Measurements from ENCODE around the gene AGBL4.
"Not testable (repeated sequence)": the region's sequence is repeated elsewhere in the genome, so short reads cannot be mapped to it uniquely, and the experiment has no call there.

Gene AGBL4

DNA sequence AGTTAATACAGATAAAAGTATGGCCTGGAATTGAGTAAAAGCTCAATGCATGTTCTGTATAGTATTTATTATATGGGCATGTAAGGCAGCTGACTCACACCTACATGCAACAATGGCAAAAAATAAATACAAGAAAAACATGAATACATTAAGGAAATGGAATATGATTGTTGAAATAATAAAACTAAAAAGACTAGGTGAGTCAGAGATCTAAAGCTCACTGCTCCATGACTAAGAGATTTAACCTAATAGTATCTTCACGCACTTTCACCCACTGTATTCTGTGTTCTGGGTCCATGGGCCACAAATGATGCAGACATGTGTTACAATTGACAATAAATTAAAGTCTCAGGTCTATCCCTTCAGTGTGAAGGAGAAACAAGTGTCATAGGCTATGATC lies 607.0 kb downstream of the AGBL4 start:
- DNase-seq, result no peak

DNA sequence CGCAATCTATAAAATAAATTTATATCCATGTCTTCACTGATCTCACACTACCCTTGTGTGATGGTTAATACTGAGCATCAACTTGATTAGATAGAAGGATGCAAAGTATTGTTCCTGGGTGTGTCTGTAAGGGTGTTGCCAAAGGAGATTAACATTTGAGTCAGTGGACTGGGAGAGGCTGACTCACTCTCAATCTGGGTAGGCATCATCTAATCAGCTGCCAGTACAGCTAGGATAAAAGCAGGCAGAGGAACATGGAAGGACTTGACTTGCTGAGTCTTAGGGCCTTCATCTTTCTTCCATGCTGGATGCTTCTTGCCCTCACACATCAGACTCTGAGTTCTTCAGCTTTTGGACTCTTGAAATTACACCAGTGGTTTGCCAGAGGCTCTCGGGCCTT lies 615.4 kb downstream of the AGBL4 start:
- no peak for DNase-seq

DNA sequence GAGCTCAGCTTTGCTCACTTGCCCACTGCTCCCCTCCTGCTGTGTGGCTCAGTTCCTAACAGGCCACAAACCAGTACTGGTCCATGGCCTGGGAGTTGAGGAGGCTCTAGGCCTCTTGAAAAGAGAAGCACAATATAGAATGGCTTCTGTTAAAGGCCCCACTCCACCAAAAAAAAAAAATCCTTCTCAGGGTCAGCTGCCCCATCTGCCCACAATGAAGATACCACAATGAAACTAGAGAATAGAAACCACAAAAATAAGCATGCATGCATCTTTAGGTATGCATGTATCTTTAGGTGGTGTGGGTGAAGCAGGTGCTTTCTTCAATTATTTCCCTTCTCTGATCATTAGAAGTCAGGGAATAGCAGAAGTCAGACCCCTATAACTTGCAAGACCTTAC lies 626.7 kb downstream of the AGBL4 start:
- no peak for DNase-seq

DNA sequence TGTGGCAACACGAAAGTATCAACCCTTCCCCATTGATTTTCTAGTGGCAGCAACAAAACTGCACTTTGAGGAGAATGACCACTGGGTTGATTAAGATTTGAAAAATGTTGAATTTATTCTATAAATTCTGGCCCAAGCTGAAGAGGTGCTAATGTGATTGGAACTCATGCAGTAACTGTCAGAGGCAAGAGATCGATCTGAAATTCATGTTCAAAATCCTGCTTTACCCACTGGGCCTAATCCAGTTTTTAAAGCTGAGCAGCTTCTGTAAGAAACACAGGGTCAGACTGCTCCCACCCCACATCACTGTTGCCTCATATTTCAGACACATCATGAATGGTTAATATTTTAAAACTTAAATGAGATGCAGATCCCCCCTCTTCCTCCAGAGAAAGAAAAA lies 629.6 kb downstream of the AGBL4 start:
- no peak for DNase-seq

DNA sequence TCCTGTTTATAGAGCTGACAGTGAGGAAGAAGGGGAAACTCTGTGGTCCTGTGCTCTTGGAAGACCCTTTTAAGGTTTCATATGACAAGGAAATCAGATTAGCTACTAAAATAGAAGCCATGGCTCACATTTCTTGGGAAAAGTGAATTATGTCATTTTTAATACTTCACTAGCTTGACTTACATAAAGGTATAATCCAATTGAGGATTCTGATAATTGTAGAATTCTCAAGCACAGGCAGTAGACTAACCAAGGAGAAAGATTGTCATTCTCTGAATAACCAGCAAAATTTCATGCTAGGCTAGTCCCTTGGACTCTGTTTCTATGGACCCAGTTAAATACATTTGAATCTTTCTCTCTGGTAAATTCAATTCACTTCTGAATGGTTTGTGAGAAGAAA lies 634.1 kb downstream of the AGBL4 start:
- DNase-seq, result no peak

DNA sequence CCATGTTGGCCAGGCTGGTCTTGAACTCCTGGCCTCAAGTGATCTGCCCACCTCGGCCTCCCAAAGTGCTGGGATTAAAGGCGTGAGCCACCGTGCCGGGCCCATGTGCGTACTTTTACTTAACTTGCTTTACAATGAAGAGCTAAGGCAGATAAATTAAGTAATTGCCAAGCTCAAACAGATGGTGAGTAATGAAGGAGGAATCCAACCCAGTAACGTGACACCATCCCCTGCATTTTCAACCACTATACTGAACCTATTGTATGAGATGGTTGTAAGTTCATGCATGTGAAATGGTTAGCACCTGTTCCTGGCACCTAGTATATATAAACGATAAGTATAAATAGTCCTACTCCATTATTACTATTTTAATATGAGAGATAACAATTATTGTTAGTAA lies 659.1 kb downstream of the AGBL4 start:
- no peak for DNase-seq

DNA sequence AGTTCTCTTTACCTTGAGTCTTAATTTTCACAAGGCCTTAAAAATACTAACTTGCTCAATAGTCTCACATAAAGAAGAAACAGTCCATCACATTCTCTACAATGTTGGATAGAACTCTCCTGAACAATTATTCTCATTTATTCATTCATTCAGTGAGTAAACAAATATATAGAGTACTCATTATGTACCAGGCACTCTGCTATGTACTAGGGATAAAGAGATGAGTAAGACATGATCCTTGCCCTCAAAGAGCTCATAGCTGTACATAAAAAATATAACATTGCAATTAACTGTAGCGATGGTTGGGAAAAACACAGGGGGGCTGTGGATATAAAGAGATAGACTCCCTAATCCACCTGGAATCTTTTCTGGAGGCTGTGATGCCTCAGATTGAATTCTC lies 660.1 kb downstream of the AGBL4 start:
- DNase-seq, result no peak

DNA sequence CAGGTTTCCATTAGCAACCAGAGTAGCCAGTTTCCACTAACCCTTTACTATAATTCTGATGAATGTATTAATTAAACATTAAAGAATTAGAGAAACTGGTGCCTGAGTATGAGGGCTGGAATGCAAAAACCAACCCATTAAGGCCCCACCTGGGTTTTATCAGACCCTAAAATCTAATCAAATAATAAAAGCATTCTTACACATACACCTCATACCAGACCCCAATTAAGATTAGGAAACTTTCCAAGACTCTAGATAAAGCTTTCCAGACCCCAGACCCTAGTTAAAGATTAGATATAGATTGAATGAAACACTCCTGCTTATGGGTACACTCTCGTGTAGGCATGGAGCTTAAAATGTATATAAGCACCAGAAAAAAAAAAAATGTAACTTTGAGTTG lies 665.7 kb downstream of the AGBL4 start:
- no peak for DNase-seq

DNA sequence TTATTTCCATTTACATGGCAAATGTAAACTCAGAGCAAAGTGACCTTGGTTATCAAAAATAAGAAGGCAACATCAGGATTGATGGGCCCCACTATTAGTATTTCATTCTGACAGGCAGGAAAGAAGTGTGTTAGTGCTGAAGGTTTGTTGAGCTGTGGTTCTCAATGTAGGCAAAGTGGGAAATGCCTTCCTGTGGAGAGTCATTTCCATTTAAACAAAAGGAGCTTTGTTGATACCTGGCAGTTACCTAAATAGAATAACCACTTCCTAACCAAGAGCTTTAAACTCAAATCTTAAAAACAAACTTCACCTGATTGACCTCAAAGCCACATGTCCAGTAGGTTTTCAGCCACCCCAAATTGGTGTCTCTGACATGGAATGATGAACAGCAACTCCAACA lies 667.2 kb downstream of the AGBL4 start:
- no peak for DNase-seq

DNA sequence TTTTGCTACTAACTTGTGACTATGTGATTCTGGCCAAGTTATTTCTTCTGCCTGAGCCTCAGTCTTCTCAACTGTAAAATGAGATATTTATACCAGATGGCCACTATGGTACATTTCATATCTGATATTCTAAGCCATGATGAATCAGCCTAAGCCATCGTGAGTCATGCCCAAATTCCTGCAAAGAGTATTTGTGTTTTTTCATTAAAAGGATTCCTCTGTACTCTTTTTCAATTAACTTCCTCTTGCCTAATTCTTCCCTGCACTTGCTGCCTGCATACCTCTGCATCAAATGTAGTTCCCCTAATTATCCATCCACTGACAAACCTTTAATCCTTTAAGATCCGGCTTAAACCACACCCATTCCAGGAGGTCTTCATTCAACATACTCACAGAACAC lies 672.0 kb downstream of the AGBL4 start:
- no peak for DNase-seq

DNA sequence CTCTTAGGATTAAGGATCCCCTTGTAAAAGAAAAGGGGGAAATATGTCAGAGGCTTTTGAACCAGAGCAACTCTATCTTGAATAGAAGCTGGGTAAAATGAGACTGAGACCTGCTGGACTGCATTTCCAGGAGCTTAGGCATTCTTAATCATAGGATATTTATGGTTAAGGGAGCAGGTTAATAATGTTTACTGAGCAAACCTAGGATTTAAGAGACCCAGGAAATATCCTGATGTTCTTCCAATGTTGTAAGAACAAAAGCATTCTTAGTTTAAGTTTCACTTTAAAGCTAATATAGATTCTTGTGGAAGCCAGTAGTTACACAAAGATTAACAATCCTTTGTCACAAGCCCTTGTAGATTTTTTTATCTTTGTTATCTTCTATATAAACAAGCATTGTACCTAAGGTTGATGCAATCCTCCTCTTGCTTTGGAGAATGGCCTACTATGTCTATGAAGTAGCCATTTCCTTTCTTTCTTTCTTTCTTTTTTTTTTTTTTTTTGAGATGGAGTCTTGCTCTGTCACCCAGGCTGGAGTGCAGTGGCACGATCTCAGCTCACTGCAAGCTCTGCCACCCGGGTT lies 676.9 kb downstream of the AGBL4 start:
- no peak for DNase-seq

DNA sequence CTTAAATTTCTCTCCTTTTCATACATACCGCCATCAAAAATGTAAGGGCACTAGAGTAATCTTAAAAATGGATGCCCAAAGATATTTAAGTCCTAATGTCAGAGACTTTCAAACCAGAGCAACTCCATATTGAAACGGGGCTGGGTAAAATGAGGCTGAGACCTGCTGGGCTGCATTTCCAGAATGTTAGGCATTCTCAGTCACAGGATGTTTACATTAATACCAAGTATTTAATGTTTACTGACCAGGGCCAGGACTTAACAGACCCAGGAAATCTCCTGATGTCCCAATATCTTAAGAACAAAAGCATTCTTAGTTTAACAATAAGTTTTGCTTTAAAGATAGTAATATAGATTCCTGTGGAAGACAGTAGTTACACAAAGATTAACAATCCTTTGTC lies 683.2 kb downstream of the AGBL4 start:
- no peak for DNase-seq

DNA sequence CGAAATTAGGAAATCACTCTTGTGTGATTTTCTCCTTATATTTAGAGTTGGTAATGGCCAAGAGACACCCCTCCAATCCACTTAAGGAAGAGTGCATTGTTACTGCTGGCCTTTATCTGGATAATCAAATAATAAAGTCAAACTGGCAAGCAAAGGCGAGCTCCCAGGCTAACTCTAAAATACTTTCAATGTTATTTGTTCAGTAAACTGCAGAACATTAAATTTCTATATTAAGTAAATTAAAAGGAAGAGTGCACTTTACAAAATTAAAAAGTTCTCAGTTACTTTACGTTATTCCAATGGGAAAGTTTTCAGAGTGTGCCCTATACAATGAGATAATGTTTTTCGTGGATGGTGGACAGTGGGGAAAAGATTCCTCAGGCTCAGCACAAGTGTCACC lies 684.7 kb downstream of the AGBL4 start:
- DNase-seq, result no peak

DNA sequence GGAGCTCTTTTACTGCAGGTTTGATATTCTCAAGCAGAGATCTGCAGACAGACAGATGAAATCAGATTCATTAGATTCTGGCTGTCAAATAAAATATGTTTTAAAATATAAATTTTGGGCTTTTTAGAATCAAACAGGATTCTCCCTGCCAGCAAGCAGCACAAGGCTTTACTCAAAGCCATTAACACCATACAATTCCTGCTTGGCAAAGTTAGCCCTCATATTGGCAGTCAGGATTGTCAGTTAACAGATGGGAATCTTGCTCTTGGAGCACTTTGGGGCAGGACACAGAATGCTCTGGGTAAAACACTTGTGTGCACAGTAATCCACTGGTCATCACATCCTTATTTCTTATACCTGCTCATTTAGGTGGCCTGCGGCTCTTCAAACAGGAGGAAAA lies 686.5 kb downstream of the AGBL4 start:
- no peak for DNase-seq

DNA sequence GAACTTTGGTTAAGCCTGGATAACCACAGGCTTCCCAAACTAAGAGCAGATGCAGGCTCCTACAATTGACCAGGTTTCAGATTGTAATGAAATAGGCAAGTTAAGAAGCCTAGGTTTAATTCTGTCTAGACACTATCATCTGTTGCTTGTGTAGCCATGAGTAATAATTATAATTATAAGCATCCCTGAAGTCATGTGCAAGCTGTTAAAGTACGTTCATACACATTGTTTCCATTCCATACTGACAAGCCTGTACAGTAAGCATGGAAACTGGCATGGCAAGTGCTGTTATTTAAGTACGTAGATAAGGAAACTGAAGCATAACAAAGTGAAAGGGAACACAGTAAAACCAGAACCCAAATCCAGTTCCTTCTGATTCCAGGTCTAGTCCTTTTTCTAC lies 689.8 kb downstream of the AGBL4 start:
- DNase-seq, result no peak

DNA sequence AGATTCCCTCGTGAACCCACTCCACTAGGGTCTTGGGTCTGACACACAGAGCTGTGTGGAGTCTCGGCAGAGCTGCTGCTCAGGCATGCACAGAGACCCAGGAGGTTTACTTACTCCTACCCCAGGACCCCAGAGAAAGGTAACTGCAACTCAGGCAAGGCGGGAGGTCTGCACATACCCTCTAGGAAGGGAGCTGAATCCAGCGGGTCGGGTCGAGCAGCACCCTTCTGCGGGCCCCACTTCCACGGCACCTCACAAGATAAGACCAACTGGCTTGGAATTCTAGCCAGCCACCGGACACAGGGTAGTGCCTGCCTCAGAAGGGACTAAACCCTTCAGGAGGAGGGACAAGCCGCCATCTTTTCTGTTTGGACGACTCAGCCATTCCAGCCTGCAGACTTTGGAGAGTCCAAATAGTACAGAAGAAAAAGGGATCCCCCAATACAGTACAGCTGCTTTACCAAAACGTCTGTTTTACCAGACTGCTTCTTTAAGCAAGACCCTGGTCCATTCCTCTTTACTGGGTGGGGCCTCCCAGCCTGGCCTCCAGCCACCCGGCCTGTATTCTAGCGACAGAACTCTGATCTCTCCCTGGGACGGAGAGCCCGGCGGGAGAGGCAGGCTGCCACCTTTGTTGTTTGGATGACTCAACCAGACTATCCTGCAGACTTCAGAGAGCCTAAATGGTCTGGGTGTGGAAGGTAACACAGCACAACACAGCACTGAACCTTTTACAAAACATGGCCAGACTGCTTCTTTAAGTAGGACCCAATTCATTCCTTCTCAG lies 692.5 kb downstream of the AGBL4 start:
- DNase-seq, result no peak

DNA sequence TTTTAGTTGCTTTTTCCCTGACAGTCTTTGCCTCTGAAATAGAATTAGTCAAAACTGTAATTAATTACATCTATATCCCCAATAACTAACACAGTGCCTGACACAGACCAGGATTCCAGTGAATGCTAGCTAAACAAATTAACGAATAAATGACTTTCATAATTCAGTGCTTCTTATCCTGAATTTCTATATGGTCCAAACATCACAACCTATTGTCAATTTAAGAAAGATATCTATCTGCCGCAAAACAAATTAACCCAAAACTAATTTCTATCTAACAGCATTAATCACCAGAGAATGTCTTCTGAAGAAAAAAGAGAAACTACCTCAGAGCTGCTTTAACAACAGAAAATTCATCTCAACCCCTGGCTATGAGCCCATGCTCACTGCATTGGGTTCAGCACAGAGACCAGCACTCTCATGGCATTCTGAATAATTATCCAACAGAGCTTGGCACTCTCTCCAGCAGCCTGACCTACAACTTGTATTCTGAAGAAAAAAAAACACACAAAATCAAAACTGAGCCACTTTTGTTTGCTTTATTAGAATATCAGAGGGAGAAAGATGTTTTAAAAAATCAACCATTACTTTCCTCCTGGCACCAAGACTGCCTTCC lies 699.7 kb downstream of the AGBL4 start:
- DNase-seq, result no peak

DNA sequence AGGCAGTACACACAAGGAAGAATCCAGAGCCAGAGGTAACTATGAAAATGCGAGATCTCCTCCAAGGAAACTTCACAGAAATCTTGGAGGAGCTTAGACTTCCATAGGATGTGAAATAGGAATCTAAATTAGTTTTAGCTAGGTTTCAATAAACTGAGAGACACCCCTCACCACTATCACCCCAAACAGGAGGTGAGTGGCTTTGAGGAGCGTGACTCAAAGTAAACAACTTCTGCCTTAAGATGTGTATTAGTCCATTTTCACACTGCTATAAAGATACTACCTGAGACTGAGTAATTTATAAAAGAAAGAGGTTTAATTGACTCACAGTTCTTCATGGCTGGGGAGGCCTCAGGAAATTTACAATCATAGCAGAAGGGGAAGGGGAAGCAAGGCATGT lies 703.3 kb downstream of the AGBL4 start:
- not testable (repeated sequence) for DNase-seq

DNA sequence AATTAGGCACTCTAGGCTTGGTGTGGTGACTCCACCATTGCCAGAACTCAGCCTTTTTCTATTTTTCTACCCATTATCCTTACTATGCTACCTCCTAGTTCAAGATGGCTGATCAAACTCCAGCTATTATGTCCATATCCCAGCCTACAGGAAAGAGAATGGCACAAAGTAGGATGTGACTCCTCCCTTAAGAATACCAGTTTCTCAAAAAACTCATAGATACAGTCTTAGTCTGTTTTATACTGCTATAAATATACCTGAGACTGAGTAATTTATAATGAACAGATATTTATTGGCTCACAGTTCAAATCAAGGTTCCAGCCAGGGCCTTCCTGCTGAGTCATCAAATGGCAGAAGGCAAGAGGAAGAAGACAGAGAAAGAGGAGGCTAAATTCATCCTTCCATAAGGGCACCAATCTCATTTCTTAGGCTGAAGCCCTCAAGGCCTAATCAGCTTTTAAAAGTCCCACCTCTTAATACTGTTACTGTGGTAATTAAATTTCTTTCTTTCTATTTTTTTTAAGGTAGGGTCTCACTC lies 704.3 kb downstream of the AGBL4 start:
- no peak for DNase-seq

DNA sequence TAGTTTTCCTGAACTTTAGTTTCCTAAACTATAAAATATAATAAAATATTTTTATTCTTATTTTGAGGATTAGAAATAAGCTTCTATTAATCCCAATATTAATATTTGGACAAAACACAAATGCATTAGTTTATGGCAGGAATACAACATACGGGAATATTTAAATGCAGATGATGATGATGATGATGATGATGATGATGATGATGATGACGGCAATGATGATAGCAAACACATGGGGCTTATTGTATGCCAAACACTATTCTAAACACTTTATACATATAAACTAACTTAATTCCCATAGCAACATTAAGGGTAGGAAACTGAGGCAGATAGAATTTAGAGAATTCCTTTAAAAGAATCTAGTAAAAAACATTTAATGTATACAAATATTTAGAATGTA lies 705.5 kb downstream of the AGBL4 start:
- no peak for DNase-seq

DNA sequence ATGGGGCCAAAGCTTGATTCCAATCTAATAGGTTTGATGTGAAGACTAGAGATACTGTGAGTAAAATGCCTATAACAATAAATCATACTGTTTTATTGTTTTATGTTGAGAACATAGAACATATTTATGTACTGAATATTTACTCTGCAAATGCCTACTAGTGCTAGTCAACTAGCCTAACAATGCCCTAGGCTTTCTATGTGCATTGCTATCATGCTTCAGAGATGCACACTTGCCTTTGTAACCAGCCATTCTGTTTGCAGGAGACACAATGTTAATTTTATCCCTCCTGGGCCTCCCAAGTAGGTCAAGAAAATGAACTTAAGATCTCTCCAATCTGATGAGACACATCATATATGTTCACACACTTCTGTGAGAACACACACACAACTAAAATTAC lies 716.3 kb downstream of the AGBL4 start:
- DNase-seq, result no peak

DNA sequence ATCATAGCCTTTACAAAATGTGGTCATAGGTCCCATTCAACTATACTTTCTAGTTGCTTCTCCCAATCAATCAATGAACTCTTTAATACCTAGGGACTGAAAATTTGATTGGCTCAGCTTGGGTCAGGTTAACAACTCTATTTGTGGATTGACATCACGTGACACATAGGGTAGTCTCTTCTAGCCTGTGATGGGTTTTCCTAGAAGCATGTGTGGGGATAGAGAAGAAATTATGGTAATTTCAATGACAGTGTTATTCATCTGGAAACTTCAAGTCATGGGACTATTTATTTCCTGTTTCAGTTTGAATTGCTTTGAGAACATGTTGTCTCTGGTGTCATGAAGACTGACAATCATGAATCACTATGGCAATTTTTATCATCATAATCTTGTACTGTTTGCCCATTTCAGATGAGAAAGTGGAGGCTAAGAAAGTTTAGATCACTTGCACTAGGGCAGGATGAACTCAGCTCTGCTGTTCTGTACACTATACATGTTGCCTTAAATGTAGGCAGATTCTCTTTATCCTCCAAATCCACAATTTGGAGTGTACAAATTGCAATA lies 717.2 kb downstream of the AGBL4 start:
- no peak for DNase-seq

DNA sequence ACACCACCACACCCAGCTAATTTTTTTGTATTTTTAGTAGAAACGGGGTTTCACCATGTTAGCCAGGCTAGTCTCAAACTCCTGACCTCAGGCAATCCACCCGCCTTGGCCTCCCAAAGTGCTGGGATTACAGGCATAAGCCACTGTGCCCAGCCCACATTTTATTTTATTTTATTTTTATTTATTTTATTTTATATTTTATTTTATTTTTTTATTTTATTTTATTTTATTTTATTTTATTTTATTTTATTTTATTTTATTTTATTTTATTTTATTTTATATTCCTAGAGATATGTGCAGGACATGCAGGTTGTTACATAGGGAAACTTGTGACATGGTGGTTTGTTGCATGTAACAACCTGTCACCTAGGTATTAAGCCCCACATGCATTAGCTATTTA lies 721.4 kb downstream of the AGBL4 start:
- DNase-seq, result not testable (repeated sequence)

DNA sequence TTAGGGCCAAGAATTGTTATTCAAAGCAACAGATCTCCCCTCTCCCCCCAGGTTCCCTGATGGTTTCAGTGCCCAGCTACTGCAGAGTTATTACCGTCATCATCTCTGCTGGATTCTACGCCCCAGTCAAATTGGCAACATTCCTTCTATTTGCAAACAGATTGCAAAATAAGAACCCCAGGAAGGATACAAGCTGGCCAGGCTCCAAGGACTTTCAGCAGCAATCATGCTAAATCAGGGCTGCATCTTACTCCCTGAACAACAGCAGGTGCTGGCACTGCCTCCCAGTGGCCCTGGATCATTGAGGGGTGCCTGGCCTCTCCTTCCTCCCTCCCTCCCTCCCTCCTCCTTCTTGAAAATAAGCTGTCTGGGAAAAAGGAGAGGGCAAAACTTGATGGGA lies 725.5 kb downstream of the AGBL4 start:
- DNase-seq, result no peak

Data from stimulated activated CD8-positive, alpha-beta memory T cell treated with anti-CD3 and anti-CD28 coated beads, Interleukin-4, amount 100 ng/mL, for 48 hours (primary cell).